IMR-90 (cell line): Measurements from ENCODE around the gene COL4A2. TPM values are rescaled to one million over a fixed set of nuclear protein-coding genes. Genes with fewer than 3 reads are reported as not detected.

Experiments used
- ATAC-seq: fragments of 200-7000 bp; cut with Tn5 transposase; 2 replicates; pipeline ENCODE4 v1.9.1; 2020; ENCODE audit warnings: low read depth, mild to moderate bottlenecking, moderate library complexity
- BruUV-seq: library from RNA; stranded (reverse); fragments of 400-500 nt; replicated peaks from 2 replicates; lab custom pipeline; 2021; lab: Mats Ljungman, UMichigan
- CTCF ChIA-PET: fragments of 300-600 bp; formaldehyde crosslinking; extraction: SDS; loops from one replicate; lab custom pipeline; 2021; ENCODE audit warnings: antibody characterized with exemption; lab: Yijun Ruan, JAX
- POLR2A ChIA-PET: fragments of 300-600 bp; sonication (Branson Sonifier 250); formaldehyde crosslinking; loops from one replicate; lab custom pipeline; 2022; ENCODE audit warnings: antibody characterized with exemption; ENCODE audit not compliant: unreplicated experiment; lab: Charles Lee
- DNase-seq: peaks from one replicate; pipeline ENCODE4 v3.0.0; 2013
- H2AFZ ChIP-seq: replicated peaks from 2 replicates; pipeline ENCODE3; 2013; ENCODE audit warnings: low read length, mild to moderate bottlenecking; ENCODE audit not compliant: poor library complexity
- H2AK5ac ChIP-seq: 2 replicates; pipeline ENCODE4 v1.6.1; 2013; ENCODE audit warnings: low read depth, low read length, inconsistent platforms
- H2AK9ac ChIP-seq: replicated peaks from 2 replicates; pipeline ENCODE3; 2013; ENCODE audit warnings: mild to moderate bottlenecking, low read depth, low read length, moderate library complexity; ENCODE audit not compliant: poor library complexity
- H2BK120ac ChIP-seq: 2 replicates; pipeline ENCODE4 v1.6.1; 2013; ENCODE audit warnings: low read depth, low read length, inconsistent platforms
- H2BK15ac ChIP-seq: 3 replicates; pipeline ENCODE4 v1.6.1; 2013; ENCODE audit warnings: low read depth, low read length, inconsistent platforms
- H2BK20ac ChIP-seq: 2 replicates; pipeline ENCODE4 v1.6.1; 2013; ENCODE audit warnings: low read depth, mild to moderate bottlenecking, inconsistent platforms, low read length, moderate library complexity
- H2BK5ac ChIP-seq: 2 replicates; pipeline ENCODE4 v1.6.1; 2013; ENCODE audit warnings: mild to moderate bottlenecking, low read depth, low read length, inconsistent platforms; ENCODE audit not compliant: poor library complexity, severe bottlenecking
- H3K14ac ChIP-seq: replicated peaks from 2 replicates; pipeline ENCODE4 v1.6.1; 2013; ENCODE audit warnings: low read depth, low read length, inconsistent platforms
- H3K18ac ChIP-seq: 2 replicates; pipeline ENCODE4 v1.6.1; 2013; ENCODE audit warnings: low read depth, low read length, control low read depth
- H3K23ac ChIP-seq: 2 replicates; pipeline ENCODE4 v1.6.1; 2013; ENCODE audit warnings: low read depth, low read length, inconsistent platforms
- H3K27ac ChIP-seq: 2 replicates; pipeline ENCODE4 v1.5.1; 2013; ENCODE audit warnings: mild to moderate bottlenecking, control low read depth, low read length; ENCODE audit not compliant: insufficient read depth
- H3K27me3 ChIP-seq: 2 replicates; pipeline ENCODE4 v1.6.1; 2013; ENCODE audit warnings: low read length; ENCODE audit not compliant: control insufficient read depth, insufficient read depth
- H3K36me3 ChIP-seq: 2 replicates; pipeline ENCODE4 v1.6.1; 2013; ENCODE audit warnings: low read length, mixed read lengths; ENCODE audit not compliant: control insufficient read depth, insufficient read depth
- H3K4ac ChIP-seq: 2 replicates; pipeline ENCODE4 v1.6.1; 2013; ENCODE audit warnings: low read depth, low read length, inconsistent platforms
- H3K4me1 ChIP-seq: 2 replicates; pipeline ENCODE4 v1.6.1; 2013; ENCODE audit warnings: low read length, mixed read lengths; ENCODE audit not compliant: control insufficient read depth, insufficient read depth
- H3K4me2 ChIP-seq: 2 replicates; pipeline ENCODE4 v1.6.1; 2013; ENCODE audit warnings: low read depth, mild to moderate bottlenecking, control low read depth, low read length, moderate library complexity
- H3K4me3 ChIP-seq: 2 replicates; pipeline ENCODE4 v1.5.1; 2013; ENCODE audit warnings: low read depth, mild to moderate bottlenecking, control low read depth, low read length, moderate library complexity; ENCODE audit not compliant: insufficient read depth
- H3K56ac ChIP-seq: 2 replicates; pipeline ENCODE4 v1.6.1; 2013; ENCODE audit warnings: low read length, inconsistent platforms; ENCODE audit not compliant: insufficient read depth; ENCODE audit errors: extremely low read depth
- H3K79me1 ChIP-seq, 2 experiments: 2 replicates each; pipeline ENCODE4 v1.6.1; 2013; ENCODE audit warnings: low read length in 2 of 2, inconsistent platforms in 1 of 2, low read depth in 1 of 2
- H3K9ac ChIP-seq: 2 replicates; pipeline ENCODE4 v1.6.1; 2013; ENCODE audit warnings: low read depth, low read length, control low read depth
- H3K9me1 ChIP-seq: 2 replicates; pipeline ENCODE4 v1.6.1; 2013; ENCODE audit warnings: low read length, inconsistent platforms; ENCODE audit not compliant: insufficient read depth
- H3K9me3 ChIP-seq: 2 replicates; pipeline ENCODE4 v1.6.1; 2013; ENCODE audit warnings: low read length; ENCODE audit not compliant: control insufficient read depth, insufficient read depth
- H4K20me1 ChIP-seq: 2 replicates; pipeline ENCODE4 v1.6.1; 2013; ENCODE audit warnings: low read length, inconsistent platforms; ENCODE audit not compliant: insufficient read depth
- H4K5ac ChIP-seq: 2 replicates; pipeline ENCODE4 v1.6.1; 2013; ENCODE audit warnings: mild to moderate bottlenecking, low read depth, low read length, control low read depth
- H4K8ac ChIP-seq, 2 experiments: 2 replicates each; pipeline ENCODE4 v1.6.1; 2013; ENCODE audit warnings: low read depth in 2 of 2, low read length in 2 of 2, control low read depth in 1 of 2, inconsistent platforms in 1 of 2
- H4K91ac ChIP-seq: 2 replicates; pipeline ENCODE4 v1.6.1; 2013; ENCODE audit warnings: low read depth, low read length, inconsistent platforms; ENCODE audit not compliant: insufficient read depth
- WGBS, 2 experiments: methylation state at CpG; one replicate each; pipeline versions ENCODE4 v1.1.5 to v1.1.7; 2013; ENCODE audit warnings: missing lambda C conversion rate in 2 of 2; ENCODE audit not compliant: insufficient read length in 1 of 2; ENCODE audit errors: extremely low coverage in 2 of 2; 5-methylcytosine and 5-hydroxymethylcytosine counted together
- dilution Hi-C: fragments of 300-500 bp; cut with HindIII; formaldehyde crosslinking; loops from one replicate; pipeline ENCODE4 v1.14.3; 2018; ENCODE audit warnings: low sequenced_read_pairs; ENCODE audit not compliant: unreplicated experiment
- in situ Hi-C: fragments of 300-500 bp; cut with MboI; formaldehyde crosslinking; loops from 3 replicates; pipeline ENCODE4 v1.14.3; 2019; ENCODE audit warnings: low sequenced_read_pairs, inconsistent platforms, mixed read lengths
- intact Hi-C: fragments of 100-400 bp; cut with micrococcal nuclease; formaldehyde crosslinking; loops from 2 replicates; pipeline ENCODE4 v1.10.0; 2022
- polyA plus RNA-seq, 3 experiments: library from polyadenylated mRNA; depleted of rRNA; stranded (reverse); fragments of >200 nt; gene quantifications; 2 replicates each; pipeline ENCODE4 v1.2.3, GENCODE V29; 2012; ENCODE audit warnings: low replicate concordance in 1 of 3
- total RNA-seq: library from RNA; depleted of rRNA; stranded (reverse); fragments of >200 nt; gene quantifications from 2 replicates; pipeline ENCODE4 v1.2.3, GENCODE V29; 2012
- TF ChIP-seq, protein P1 (sequence below): conservative IDR thresholded peaks from 2 replicates; pipeline ENCODE4 v1.5.1; 2012; ENCODE audit warnings: mild to moderate bottlenecking, low read depth, low read length, improper control_type of control experiment

The COL4A2 gene
- total and polyA plus RNA-seq, 2 of the 4 experiments (the other 2 are of a cell fraction): 90.7 to 457 TPM

DNA sequence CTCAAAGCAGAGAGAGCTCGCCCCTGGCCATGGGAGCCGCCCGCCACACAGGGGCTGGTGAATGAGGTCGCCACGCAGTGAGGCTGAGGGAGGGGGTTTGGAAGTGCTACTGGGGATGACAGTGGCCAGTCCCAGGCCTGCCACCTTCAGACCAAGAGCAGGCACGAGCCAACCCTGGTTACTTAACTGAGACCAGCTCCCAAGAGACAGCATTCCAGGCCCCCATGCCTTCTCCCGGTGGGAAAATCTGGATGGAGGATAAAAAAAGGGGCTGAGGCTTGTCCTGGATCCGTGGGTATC lies 211.1 kb downstream of the COL4A2 start:
- Histone ChIP-seq H3K56ac (no peak overlapping the region), H2AFZ (no peak overlapping the region), H3K27me3 (no peaks in the 10 kb centered on the region), H3K4me3 (no peak overlapping the region), H4K91ac (no peak overlapping the region), H3K9ac (no peak overlapping the region), H2AK5ac (no peak overlapping the region), H3K18ac (no peak overlapping the region), H2BK20ac (no peak overlapping the region), H3K9me3 (no peaks in the 10 kb centered on the region), H3K27ac (no peak overlapping the region), H3K36me3 (peaks cover 20% of the 10 kb centered on the region), H4K5ac (no peak overlapping the region), H3K79me1 (no peaks in the 10 kb centered on the region), H3K23ac (no peak overlapping the region), H2AK9ac (no peak overlapping the region), H2BK5ac (no peak overlapping the region), H2BK15ac (no peak overlapping the region), H4K20me1 (no peaks in the 10 kb centered on the region; the same call in 1 of the 2 replicates), H3K4me1 (no peaks in the 10 kb centered on the region; the same call in 1 of the 2 replicates), H3K4me2 (no peak overlapping the region), H4K8ac (no peak overlapping the region), H3K4ac (no peak overlapping the region), H3K14ac (no peak overlapping the region), H2BK120ac (no peak overlapping the region), H3K9me1 (peaks cover 8% of the 10 kb centered on the region)
- DNase-seq (no peak), ATAC-seq (0 out of 2 replicates have a peak, but pooled peaks have one; percentile 11)
- POLR2A ChIA-PET: no interaction called here
- dilution Hi-C loops (no loop called here), intact Hi-C loops (no loop called here), in situ Hi-C loops (no loop called here)
- CTCF ChIA-PET: interaction anchor here (1.0 kb wide), 1 partner anchor 9 kb away, joined by 3 read pairs; no protein-coding TSS in a partner anchor
- TF ChIP-seq, protein P1, sequence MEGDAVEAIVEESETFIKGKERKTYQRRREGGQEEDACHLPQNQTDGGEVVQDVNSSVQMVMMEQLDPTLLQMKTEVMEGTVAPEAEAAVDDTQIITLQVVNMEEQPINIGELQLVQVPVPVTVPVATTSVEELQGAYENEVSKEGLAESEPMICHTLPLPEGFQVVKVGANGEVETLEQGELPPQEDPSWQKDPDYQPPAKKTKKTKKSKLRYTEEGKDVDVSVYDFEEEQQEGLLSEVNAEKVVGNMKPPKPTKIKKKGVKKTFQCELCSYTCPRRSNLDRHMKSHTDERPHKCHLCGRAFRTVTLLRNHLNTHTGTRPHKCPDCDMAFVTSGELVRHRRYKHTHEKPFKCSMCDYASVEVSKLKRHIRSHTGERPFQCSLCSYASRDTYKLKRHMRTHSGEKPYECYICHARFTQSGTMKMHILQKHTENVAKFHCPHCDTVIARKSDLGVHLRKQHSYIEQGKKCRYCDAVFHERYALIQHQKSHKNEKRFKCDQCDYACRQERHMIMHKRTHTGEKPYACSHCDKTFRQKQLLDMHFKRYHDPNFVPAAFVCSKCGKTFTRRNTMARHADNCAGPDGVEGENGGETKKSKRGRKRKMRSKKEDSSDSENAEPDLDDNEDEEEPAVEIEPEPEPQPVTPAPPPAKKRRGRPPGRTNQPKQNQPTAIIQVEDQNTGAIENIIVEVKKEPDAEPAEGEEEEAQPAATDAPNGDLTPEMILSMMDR: no peak
- BruUV-seq: no TSS peak
- 83% methylated on average over 1 of the region's 8 CpGs; no CpG with 5 or more reads in 1 of the 2 experiments for WGBS, 2 experiments
